Central memory CD4-positive, alpha-beta T cell (primary cell): ENCODE results near the gene GRHPR.
A peak's percentile ranks its signal among the peaks of the same experiment; 100 is the strongest.
"Not testable (repeated sequence)": the region's sequence is repeated elsewhere in the genome, so short reads cannot be mapped to it uniquely, and the experiment has no call there.

Source experiments
- DNase-seq: peaks from one replicate; pipeline ENCODE4 v3.0.0; 2022

Gene GRHPR

GRCh38 chr9:37451628-37452027 is 29.1 kb downstream of the GRHPR start:
- no peak for DNase-seq

- no peak for DNase-seq
These were observed 30.1 kb downstream of the GRHPR start for GRCh38 chr9:37452611-37453010.

- DNase-seq: no peak
These were observed 31.3 kb downstream of the GRHPR start for GRCh38 chr9:37453827-37454226.

GRCh38 chr9:37454238-37454637 is 31.7 kb downstream of the GRHPR start:
- no peak for DNase-seq

GRCh38 chr9:37455884-37456647 is 33.6 kb downstream of the GRHPR start:
- DNase-seq: no peak

GRCh38 chr9:37456817-37457216 is 34.3 kb downstream of the GRHPR start:
- DNase-seq: no peak

GRCh38 chr9:37464006-37464405 is 41.5 kb downstream of the GRHPR start:
- DNase-seq: no peak

GRCh38 chr9:37464426-37465248 is 42.1 kb downstream of the GRHPR start:
- DNase-seq: peak; percentile 63

GRCh38 chr9:37465249-37466036 is 42.9 kb downstream of the GRHPR start, which contains the start of gene ZBTB5:
Gene ZBTB5 (minus strand): TSS chr9:37465450. CDS start chr9:37442551, 22,899 bp downstream.
- DNase-seq: peak; percentile 99

- DNase-seq: no peak
These were observed 43.7 kb downstream of the GRHPR start for GRCh38 chr9:37466037-37466709.

- DNase-seq: not testable (repeated sequence)
These were observed 45.0 kb downstream of the GRHPR start for GRCh38 chr9:37467530-37467929.

GRCh38 chr9:37468620-37469019 is 46.1 kb downstream of the GRHPR start:
- no peak for DNase-seq

- DNase-seq: no peak
These were observed 49.6 kb downstream of the GRHPR start for GRCh38 chr9:37471942-37472684.

- DNase-seq: not testable (repeated sequence)
These were observed 51.5 kb downstream of the GRHPR start for GRCh38 chr9:37473982-37474381.

GRCh38 chr9:37474438-37474837 is 51.9 kb downstream of the GRHPR start:
- DNase-seq: no peak

GRCh38 chr9:37476930-37477329 is 54.4 kb downstream of the GRHPR start:
- DNase-seq: no peak

- DNase-seq: not testable (repeated sequence)
These were observed 54.9 kb downstream of the GRHPR start for GRCh38 chr9:37477443-37477842.

GRCh38 chr9:37477987-37478619 is 55.6 kb downstream of the GRHPR start:
- DNase-seq: not testable (repeated sequence)

- no peak for DNase-seq
These were observed 58.3 kb downstream of the GRHPR start for GRCh38 chr9:37480759-37481158.

GRCh38 chr9:37485389-37486255 is 63.1 kb downstream of the GRHPR start, which contains the start of gene POLR1E:
Gene POLR1E (plus strand): TSS chr9:37485948. CDS start chr9:37486048, 100 bp downstream.
- peak; percentile 96 for DNase-seq
